ENCODE data around the gene RNF31.

Gene RNF31

DNA sequence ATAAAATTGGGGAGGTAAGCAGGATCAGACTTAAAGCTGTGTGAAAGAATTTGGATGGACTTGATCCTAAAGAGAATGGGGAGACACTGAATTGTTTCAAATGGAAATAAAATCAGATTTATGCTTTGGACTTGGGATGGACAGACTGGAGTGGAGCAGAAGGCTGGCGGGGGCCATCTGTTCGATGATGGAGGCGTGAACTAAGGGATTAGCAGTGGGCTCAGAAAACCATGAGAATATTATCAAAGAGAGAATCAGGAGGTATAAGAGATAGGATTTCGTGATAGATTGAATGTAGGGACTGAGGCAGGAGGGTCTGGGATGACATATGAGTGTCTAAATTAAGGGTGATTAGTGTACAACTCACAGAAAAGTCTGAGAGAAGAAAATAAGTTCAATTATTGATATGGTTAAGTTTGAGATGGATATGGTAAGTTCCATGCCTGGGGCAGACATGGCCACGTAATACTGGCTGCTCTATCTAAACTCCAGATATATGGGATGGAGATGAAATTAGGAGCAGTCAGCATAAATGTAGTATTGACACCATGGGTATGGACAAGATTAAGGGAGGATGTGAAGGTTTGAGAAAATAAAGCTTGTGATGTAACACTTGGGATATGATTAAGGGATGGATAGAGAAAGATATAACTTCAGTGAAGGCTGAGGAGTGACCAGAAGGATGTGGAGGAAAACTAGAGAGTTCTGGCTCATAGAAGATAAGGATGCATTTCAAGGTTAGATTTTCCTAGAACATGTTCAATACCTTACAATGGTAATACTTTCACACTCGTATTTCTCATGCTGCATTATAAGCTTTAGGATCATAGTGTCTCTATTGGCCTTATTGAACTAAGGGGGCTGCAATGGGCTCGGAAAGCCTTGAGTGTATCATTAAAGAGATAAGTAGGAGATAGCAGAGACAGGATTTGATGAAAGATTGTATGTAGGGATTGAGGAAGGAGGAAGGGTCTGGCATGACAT is 57.2 kb downstream of the RNF31 start:
- no peak for DNase-seq

DNA sequence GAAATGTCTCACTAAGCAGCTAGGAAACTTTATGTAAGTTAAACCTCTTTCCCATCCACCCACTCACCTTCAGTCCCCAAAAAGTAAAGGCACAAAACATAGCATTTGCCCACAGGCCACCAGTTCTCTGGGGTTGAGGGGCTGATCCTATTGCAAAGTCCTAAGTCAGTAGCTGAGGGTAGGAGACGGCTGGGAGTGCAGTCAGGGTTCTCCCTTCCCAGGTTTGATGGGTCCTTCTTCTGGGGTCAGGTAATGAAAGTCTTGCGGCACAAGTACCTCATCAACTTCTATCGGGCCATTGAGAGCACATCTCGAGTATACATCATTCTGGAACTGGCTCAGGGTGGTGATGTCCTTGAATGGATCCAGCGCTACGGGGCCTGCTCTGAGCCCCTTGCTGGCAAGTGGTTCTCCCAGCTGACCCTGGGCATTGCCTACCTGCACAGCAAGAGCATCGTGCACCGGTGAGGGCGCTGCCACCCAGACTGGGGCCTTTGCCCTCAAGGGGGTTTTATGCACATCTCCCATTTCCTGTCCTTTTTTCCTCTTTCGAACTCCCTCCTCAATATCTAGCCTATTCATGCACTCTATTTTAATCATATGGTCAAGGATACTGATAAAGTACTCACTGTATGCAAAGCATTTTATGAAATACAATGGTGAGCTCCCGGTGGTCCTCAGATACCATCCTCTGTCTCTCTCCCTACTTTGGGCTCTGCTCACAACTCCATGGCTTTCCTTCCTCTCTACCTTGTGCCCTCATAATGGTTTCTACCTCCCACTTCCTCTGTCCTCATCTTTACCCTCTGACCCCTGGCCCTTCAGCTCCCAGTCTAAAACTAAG is 59.2 kb downstream of the RNF31 start:
- DNase-seq = no peak

- DNase-seq = no peak
Measured at GRCh38 chr14:24207104-24207551, 59.8 kb downstream of the RNF31 start.

GRCh38 chr14:24207625-24208024 is 60.3 kb downstream of the RNF31 start:
- DNase-seq = no peak
